IMR-90 (cell line): ENCODE data around the gene FXN. TPM values are rescaled to one million over a fixed set of nuclear protein-coding genes. Genes with fewer than 3 reads are reported as not detected.

Experiments
- ATAC-seq: fragments of 200-7000 bp; cut with Tn5 transposase; 2 replicates; pipeline ENCODE4 v1.9.1; 2020; ENCODE audit warnings: low read depth, mild to moderate bottlenecking, moderate library complexity
- BruUV-seq: library from RNA; stranded (reverse); fragments of 400-500 nt; replicated peaks from 2 replicates; lab custom pipeline; 2021; lab: Mats Ljungman, UMichigan
- CTCF ChIA-PET: fragments of 300-600 bp; formaldehyde crosslinking; extraction: SDS; loops from one replicate; lab custom pipeline; 2021; ENCODE audit warnings: antibody characterized with exemption; lab: Yijun Ruan, JAX
- POLR2A ChIA-PET: fragments of 300-600 bp; sonication (Branson Sonifier 250); formaldehyde crosslinking; loops from one replicate; lab custom pipeline; 2022; ENCODE audit warnings: antibody characterized with exemption; ENCODE audit not compliant: unreplicated experiment; lab: Charles Lee
- DNase-seq: peaks from one replicate; pipeline ENCODE4 v3.0.0; 2013
- H2AFZ ChIP-seq: replicated peaks from 2 replicates; pipeline ENCODE3; 2013; ENCODE audit warnings: low read length, mild to moderate bottlenecking; ENCODE audit not compliant: poor library complexity
- H2AK5ac ChIP-seq: 2 replicates; pipeline ENCODE4 v1.6.1; 2013; ENCODE audit warnings: low read depth, low read length, inconsistent platforms
- H2AK9ac ChIP-seq: replicated peaks from 2 replicates; pipeline ENCODE3; 2013; ENCODE audit warnings: mild to moderate bottlenecking, low read depth, low read length, moderate library complexity; ENCODE audit not compliant: poor library complexity
- H2BK120ac ChIP-seq: 2 replicates; pipeline ENCODE4 v1.6.1; 2013; ENCODE audit warnings: low read depth, low read length, inconsistent platforms
- H2BK15ac ChIP-seq: 3 replicates; pipeline ENCODE4 v1.6.1; 2013; ENCODE audit warnings: low read depth, low read length, inconsistent platforms
- H2BK20ac ChIP-seq: 2 replicates; pipeline ENCODE4 v1.6.1; 2013; ENCODE audit warnings: low read depth, mild to moderate bottlenecking, inconsistent platforms, low read length, moderate library complexity
- H2BK5ac ChIP-seq: 2 replicates; pipeline ENCODE4 v1.6.1; 2013; ENCODE audit warnings: mild to moderate bottlenecking, low read depth, low read length, inconsistent platforms; ENCODE audit not compliant: poor library complexity, severe bottlenecking
- H3K14ac ChIP-seq: replicated peaks from 2 replicates; pipeline ENCODE4 v1.6.1; 2013; ENCODE audit warnings: low read depth, low read length, inconsistent platforms
- H3K18ac ChIP-seq: 2 replicates; pipeline ENCODE4 v1.6.1; 2013; ENCODE audit warnings: low read depth, low read length, control low read depth
- H3K23ac ChIP-seq: 2 replicates; pipeline ENCODE4 v1.6.1; 2013; ENCODE audit warnings: low read depth, low read length, inconsistent platforms
- H3K27ac ChIP-seq: 2 replicates; pipeline ENCODE4 v1.5.1; 2013; ENCODE audit warnings: mild to moderate bottlenecking, control low read depth, low read length; ENCODE audit not compliant: insufficient read depth
- H3K27me3 ChIP-seq: 2 replicates; pipeline ENCODE4 v1.6.1; 2013; ENCODE audit warnings: low read length; ENCODE audit not compliant: control insufficient read depth, insufficient read depth
- H3K36me3 ChIP-seq: 2 replicates; pipeline ENCODE4 v1.6.1; 2013; ENCODE audit warnings: low read length, mixed read lengths; ENCODE audit not compliant: control insufficient read depth, insufficient read depth
- H3K4ac ChIP-seq: 2 replicates; pipeline ENCODE4 v1.6.1; 2013; ENCODE audit warnings: low read depth, low read length, inconsistent platforms
- H3K4me1 ChIP-seq: 2 replicates; pipeline ENCODE4 v1.6.1; 2013; ENCODE audit warnings: low read length, mixed read lengths; ENCODE audit not compliant: control insufficient read depth, insufficient read depth
- H3K4me2 ChIP-seq: 2 replicates; pipeline ENCODE4 v1.6.1; 2013; ENCODE audit warnings: low read depth, mild to moderate bottlenecking, control low read depth, low read length, moderate library complexity
- H3K4me3 ChIP-seq: 2 replicates; pipeline ENCODE4 v1.5.1; 2013; ENCODE audit warnings: low read depth, mild to moderate bottlenecking, control low read depth, low read length, moderate library complexity; ENCODE audit not compliant: insufficient read depth
- H3K56ac ChIP-seq: 2 replicates; pipeline ENCODE4 v1.6.1; 2013; ENCODE audit warnings: low read length, inconsistent platforms; ENCODE audit not compliant: insufficient read depth; ENCODE audit errors: extremely low read depth
- H3K79me1 ChIP-seq, 2 experiments: 2 replicates each; pipeline ENCODE4 v1.6.1; 2013; ENCODE audit warnings: low read length in 2 of 2, inconsistent platforms in 1 of 2, low read depth in 1 of 2
- H3K9ac ChIP-seq: 2 replicates; pipeline ENCODE4 v1.6.1; 2013; ENCODE audit warnings: low read depth, low read length, control low read depth
- H3K9me1 ChIP-seq: 2 replicates; pipeline ENCODE4 v1.6.1; 2013; ENCODE audit warnings: low read length, inconsistent platforms; ENCODE audit not compliant: insufficient read depth
- H3K9me3 ChIP-seq: 2 replicates; pipeline ENCODE4 v1.6.1; 2013; ENCODE audit warnings: low read length; ENCODE audit not compliant: control insufficient read depth, insufficient read depth
- H4K20me1 ChIP-seq: 2 replicates; pipeline ENCODE4 v1.6.1; 2013; ENCODE audit warnings: low read length, inconsistent platforms; ENCODE audit not compliant: insufficient read depth
- H4K5ac ChIP-seq: 2 replicates; pipeline ENCODE4 v1.6.1; 2013; ENCODE audit warnings: mild to moderate bottlenecking, low read depth, low read length, control low read depth
- H4K8ac ChIP-seq, 2 experiments: 2 replicates each; pipeline ENCODE4 v1.6.1; 2013; ENCODE audit warnings: low read depth in 2 of 2, low read length in 2 of 2, control low read depth in 1 of 2, inconsistent platforms in 1 of 2
- H4K91ac ChIP-seq: 2 replicates; pipeline ENCODE4 v1.6.1; 2013; ENCODE audit warnings: low read depth, low read length, inconsistent platforms; ENCODE audit not compliant: insufficient read depth
- BHLHE40 ChIP-seq: fragments of 150-350 bp; IDR thresholded peaks from 2 replicates; pipeline ENCODE4 v1.6.1; 2016; ENCODE audit warnings: mild to moderate bottlenecking, low read depth, low read length
- CEBPB ChIP-seq: IDR thresholded peaks from 2 replicates; pipeline ENCODE4 v1.6.1; 2012; ENCODE audit warnings: low read depth, low read length, improper control_type of control experiment
- CHD1 ChIP-seq: IDR thresholded peaks from 2 replicates; pipeline ENCODE4 v1.6.1; 2012; ENCODE audit warnings: low read depth, low read length, improper control_type of control experiment
- FOS ChIP-seq: fragments of 150-350 bp; IDR thresholded peaks from 2 replicates; pipeline ENCODE4 v1.6.1; 2016; ENCODE audit warnings: low read depth, low read length
- MXI1 ChIP-seq: IDR thresholded peaks from 2 replicates; pipeline ENCODE4 v1.6.1; 2012; ENCODE audit warnings: low read depth, mild to moderate bottlenecking, low read length, moderate library complexity, borderline replicate concordance
- NFE2L2 ChIP-seq: fragments of 150-350 bp; IDR thresholded peaks from 2 replicates; pipeline ENCODE4 v1.6.1; 2016; ENCODE audit warnings: low read depth, mild to moderate bottlenecking, low read length
- POLR2A ChIP-seq: IDR thresholded peaks from 2 replicates; pipeline ENCODE4 v1.6.1; 2012; ENCODE audit warnings: mild to moderate bottlenecking, low read depth, low read length
- RCOR1 ChIP-seq: IDR thresholded peaks from 2 replicates; pipeline ENCODE4 v1.6.1; 2012; ENCODE audit warnings: mild to moderate bottlenecking, low read length, improper control_type of control experiment; ENCODE audit not compliant: insufficient replicate concordance
- RFX5 ChIP-seq: IDR thresholded peaks from 2 replicates; pipeline ENCODE4 v1.8.0; 2012; ENCODE audit warnings: low read depth, mild to moderate bottlenecking, low read length, moderate library complexity
- SMC3 ChIP-seq: fragments of 150-350 bp; IDR thresholded peaks from 2 replicates; pipeline ENCODE4 v1.6.1; 2016; ENCODE audit warnings: low read depth, mild to moderate bottlenecking, antibody characterized with exemption, low read length, moderate library complexity
- WGBS, 2 experiments: methylation state at CpG; one replicate each; pipeline versions ENCODE4 v1.1.5 to v1.1.7; 2013; ENCODE audit warnings: missing lambda C conversion rate in 2 of 2; ENCODE audit not compliant: insufficient read length in 1 of 2; ENCODE audit errors: extremely low coverage in 2 of 2; 5-methylcytosine and 5-hydroxymethylcytosine counted together
- dilution Hi-C: fragments of 300-500 bp; cut with HindIII; formaldehyde crosslinking; loops from one replicate; pipeline ENCODE4 v1.14.3; 2018; ENCODE audit warnings: low sequenced_read_pairs; ENCODE audit not compliant: unreplicated experiment
- in situ Hi-C: fragments of 300-500 bp; cut with MboI; formaldehyde crosslinking; loops from 3 replicates; pipeline ENCODE4 v1.14.3; 2019; ENCODE audit warnings: low sequenced_read_pairs, inconsistent platforms, mixed read lengths
- intact Hi-C: fragments of 100-400 bp; cut with micrococcal nuclease; formaldehyde crosslinking; loops from 2 replicates; pipeline ENCODE4 v1.10.0; 2022
- polyA plus RNA-seq, 3 experiments: library from polyadenylated mRNA; depleted of rRNA; stranded (reverse); fragments of >200 nt; gene quantifications; 2 replicates each; pipeline ENCODE4 v1.2.3, GENCODE V29; 2012; ENCODE audit warnings: low replicate concordance in 1 of 3
- total RNA-seq: library from RNA; depleted of rRNA; stranded (reverse); fragments of >200 nt; gene quantifications from 2 replicates; pipeline ENCODE4 v1.2.3, GENCODE V29; 2012
- TF ChIP-seq, protein P1 (sequence below): fragments of 150-350 bp; IDR thresholded peaks from 2 replicates; pipeline ENCODE4 v1.6.1; 2017; ENCODE audit warnings: mild to moderate bottlenecking, antibody characterized with exemption, low read length, low read depth
- TF ChIP-seq, protein P2 (sequence below): conservative IDR thresholded peaks from 2 replicates; pipeline ENCODE4 v1.5.1; 2012; ENCODE audit warnings: mild to moderate bottlenecking, low read depth, low read length, improper control_type of control experiment
- TF ChIP-seq, protein P3 (sequence below): fragments of 150-350 bp; IDR thresholded peaks from 2 replicates; pipeline ENCODE4 v1.6.1; 2016; ENCODE audit warnings: low read depth, mild to moderate bottlenecking, low read length, moderate library complexity, borderline replicate concordance

FXN gene
- total and polyA plus RNA-seq, 2 of the 4 experiments (the other 2 are of a cell fraction), result 3.9 to 18.1 TPM

GRCh38 chr9:69070201-69070600 is 34.6 kb downstream of the FXN start:
- H3K27ac ChIP-seq, result no peak overlapping the region
- H4K20me1 ChIP-seq, result no peaks in the 10 kb centered on the region
- H2AK5ac ChIP-seq, result no peak overlapping the region
- ATAC-seq (no peak), DNase-seq (no peak)
- H3K18ac ChIP-seq, result no peak overlapping the region
- intact Hi-C loops (no loop called here), in situ Hi-C loops (loop anchor here (25.0 kb wide), 1 partner anchor 492 kb away; no protein-coding TSS in a partner anchor), dilution Hi-C loops (no loop called here)
- no peak overlapping the region for H3K4me3 ChIP-seq
- no peak overlapping the region for H2BK5ac ChIP-seq
- POLR2A ChIA-PET, result no interaction called here
- H2AK9ac ChIP-seq, result no peak overlapping the region
- H2BK120ac ChIP-seq, result no peak overlapping the region
- TF ChIP-seq, protein P1, sequence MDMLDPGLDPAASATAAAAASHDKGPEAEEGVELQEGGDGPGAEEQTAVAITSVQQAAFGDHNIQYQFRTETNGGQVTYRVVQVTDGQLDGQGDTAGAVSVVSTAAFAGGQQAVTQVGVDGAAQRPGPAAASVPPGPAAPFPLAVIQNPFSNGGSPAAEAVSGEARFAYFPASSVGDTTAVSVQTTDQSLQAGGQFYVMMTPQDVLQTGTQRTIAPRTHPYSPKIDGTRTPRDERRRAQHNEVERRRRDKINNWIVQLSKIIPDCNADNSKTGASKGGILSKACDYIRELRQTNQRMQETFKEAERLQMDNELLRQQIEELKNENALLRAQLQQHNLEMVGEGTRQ, result no peak
- TF ChIP-seq CHD1, result no peak
- TF ChIP-seq BHLHE40, result no peak
- TF ChIP-seq MXI1, result no peak
- TF ChIP-seq, protein P2, sequence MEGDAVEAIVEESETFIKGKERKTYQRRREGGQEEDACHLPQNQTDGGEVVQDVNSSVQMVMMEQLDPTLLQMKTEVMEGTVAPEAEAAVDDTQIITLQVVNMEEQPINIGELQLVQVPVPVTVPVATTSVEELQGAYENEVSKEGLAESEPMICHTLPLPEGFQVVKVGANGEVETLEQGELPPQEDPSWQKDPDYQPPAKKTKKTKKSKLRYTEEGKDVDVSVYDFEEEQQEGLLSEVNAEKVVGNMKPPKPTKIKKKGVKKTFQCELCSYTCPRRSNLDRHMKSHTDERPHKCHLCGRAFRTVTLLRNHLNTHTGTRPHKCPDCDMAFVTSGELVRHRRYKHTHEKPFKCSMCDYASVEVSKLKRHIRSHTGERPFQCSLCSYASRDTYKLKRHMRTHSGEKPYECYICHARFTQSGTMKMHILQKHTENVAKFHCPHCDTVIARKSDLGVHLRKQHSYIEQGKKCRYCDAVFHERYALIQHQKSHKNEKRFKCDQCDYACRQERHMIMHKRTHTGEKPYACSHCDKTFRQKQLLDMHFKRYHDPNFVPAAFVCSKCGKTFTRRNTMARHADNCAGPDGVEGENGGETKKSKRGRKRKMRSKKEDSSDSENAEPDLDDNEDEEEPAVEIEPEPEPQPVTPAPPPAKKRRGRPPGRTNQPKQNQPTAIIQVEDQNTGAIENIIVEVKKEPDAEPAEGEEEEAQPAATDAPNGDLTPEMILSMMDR, result no peak
- no peak for TF ChIP-seq FOS
- TF ChIP-seq NFE2L2, result no peak
- no peak for TF ChIP-seq RCOR1
- TF ChIP-seq SMC3, result no peak
- no peak for TF ChIP-seq RFX5
- TF ChIP-seq CEBPB, result no peak
- TF ChIP-seq, protein P3, sequence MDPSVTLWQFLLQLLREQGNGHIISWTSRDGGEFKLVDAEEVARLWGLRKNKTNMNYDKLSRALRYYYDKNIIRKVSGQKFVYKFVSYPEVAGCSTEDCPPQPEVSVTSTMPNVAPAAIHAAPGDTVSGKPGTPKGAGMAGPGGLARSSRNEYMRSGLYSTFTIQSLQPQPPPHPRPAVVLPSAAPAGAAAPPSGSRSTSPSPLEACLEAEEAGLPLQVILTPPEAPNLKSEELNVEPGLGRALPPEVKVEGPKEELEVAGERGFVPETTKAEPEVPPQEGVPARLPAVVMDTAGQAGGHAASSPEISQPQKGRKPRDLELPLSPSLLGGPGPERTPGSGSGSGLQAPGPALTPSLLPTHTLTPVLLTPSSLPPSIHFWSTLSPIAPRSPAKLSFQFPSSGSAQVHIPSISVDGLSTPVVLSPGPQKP, result no peak
- TF ChIP-seq POLR2A, result no peak
- CTCF ChIA-PET, result interaction anchor here (0.6 kb wide), 1 partner anchor 327 kb away, joined by 3 read pairs; no protein-coding TSS in a partner anchor
- peaks cover 9% of the 10 kb centered on the region for H3K36me3 ChIP-seq
- no peak overlapping the region for H4K91ac ChIP-seq
- H2BK20ac ChIP-seq, result no peak overlapping the region
- no peak overlapping the region for H3K56ac ChIP-seq
- no TSS peak for BruUV-seq
- 100% methylated on average over 2 of the region's 7 CpGs; no CpG with 5 or more reads in 1 of the 2 experiments for WGBS, 2 experiments
- no peak overlapping the region for H3K4me2 ChIP-seq
- H4K8ac ChIP-seq, result no peak overlapping the region
- H4K5ac ChIP-seq, result no peak overlapping the region
- H3K23ac ChIP-seq, result no peak overlapping the region
- H3K9me1 ChIP-seq, result peaks cover 4% of the 10 kb centered on the region; the same call in 1 of the 2 replicates
- H3K4ac ChIP-seq, result no peak overlapping the region
- H3K27me3 ChIP-seq, result no peaks in the 10 kb centered on the region
- no peak overlapping the region for H3K9ac ChIP-seq
- no peak overlapping the region for H2BK15ac ChIP-seq
- H2AFZ ChIP-seq, result no peak overlapping the region
- no peaks in the 10 kb centered on the region for H3K79me1 ChIP-seq
- H3K4me1 ChIP-seq, result no peaks in the 10 kb centered on the region
- no peak overlapping the region for H3K14ac ChIP-seq
- H3K9me3 ChIP-seq, result no peaks in the 10 kb centered on the region
